Ovary (tissue), 9 donors: ENCODE results near the gene KEAP1. TPM values are rescaled to one million over a fixed set of nuclear protein-coding genes. Genes with fewer than 3 reads are reported as not detected.
A peak's percentile ranks its signal among the peaks of the same experiment; 100 is the strongest.

Experiments
- DNase-seq, 5 donors: peaks; one replicate each; pipeline ENCODE4 v3.0.0-alpha.2; 2019 to 2020
- H3K27ac ChIP-seq, 2 donors: fragments of 200-600 bp; one replicate each; pipeline versions ENCODE4 v1.5.1 to v1.8.0; 2019 to 2022
- H3K27me3 ChIP-seq: fragments of 200-600 bp; one replicate; pipeline ENCODE4 v1.8.0; 2022
- H3K36me3 ChIP-seq: fragments of 200-600 bp; sonication (generic); one replicate; pipeline ENCODE4 v1.5.1; 2019
- H3K4me1 ChIP-seq: one replicate; pipeline ENCODE4 v1.8.1; 2013; ENCODE audit warnings: mild to moderate bottlenecking, moderate library complexity; ENCODE audit not compliant: insufficient read depth
- H3K4me3 ChIP-seq: fragments of 200-600 bp; sonication (generic); one replicate; pipeline ENCODE4 v1.5.1; 2017
- H3K9me3 ChIP-seq, 2 donors: fragments of 200-600 bp in 1 of 2; sonication (generic) in 1 of 2; one replicate each; pipeline versions ENCODE4 v1.5.1 to v1.8.1; 2013 to 2019; ENCODE audit warnings: mild to moderate bottlenecking in 1 of 2, moderate library complexity in 1 of 2
- CTCF ChIP-seq, 3 donors: fragments of 450-650 bp in 2 of 3; fragments of 200-600 bp in 1 of 3; IDR thresholded peaks; one replicate each; pipeline versions ENCODE4 v1.5.1 to v1.8.0; 2016 to 2022; ENCODE audit warnings: antibody characterized with exemption in 3 of 3, mild to moderate bottlenecking in 1 of 3
- EP300 ChIP-seq: sonication (generic); formaldehyde crosslinking; IDR thresholded peaks from one replicate; pipeline ENCODE4 v1.6.1; 2017; ENCODE audit warnings: antibody characterized with exemption
- POLR2A ChIP-seq: fragments of 450-650 bp; IDR thresholded peaks from one replicate; pipeline ENCODE4 v1.6.1; 2017; ENCODE audit warnings: antibody characterized with exemption, mild to moderate bottlenecking, moderate library complexity
- WGBS, 3 donors: extraction: QIAGEN DNeasy Blood & Tissue Kit in 1 of 3; methylation state at CpG; one replicate each; pipeline versions ENCODE4 v1.1.5 to v1.1.7; 2013 to 2017; 5-methylcytosine and 5-hydroxymethylcytosine counted together
- intact Hi-C, 4 donors: fragments of 100-400 bp; cut with DNase I; formaldehyde crosslinking; loops; one replicate each; pipeline versions ENCODE4 v1.11.0 to v1.15.1; 2022 to 2023
- polyA plus RNA-seq, 2 donors: library from polyadenylated mRNA; stranded (reverse); fragments of 200-250 nt in 1 of 2; fragments of 350-450 nt in 1 of 2; fragmentation: Illumina TruSeq in 1 of 2; extraction: RNeasy Lipid Tissue Mini Kit (QIAGEN cat#74804) in 1 of 2; gene quantifications; one replicate each; pipeline ENCODE4 v1.2.3, GENCODE V29; 2013 to 2014
- total RNA-seq, 7 donors: library from RNA; depleted of rRNA in 2 of 7; stranded (reverse); fragments of >200 nt in 2 of 7; fragmentation: NEBNext Ultra II Directional in 3 of 7; extraction: Animal tissue kit (Norgen Biotek cat#: 25700) in 3 of 7; gene quantifications; one replicate each; pipeline versions ENCODE4 v1.1.0 to v1.2.4, GENCODE V29; 2016 to 2023
- donor health status: DM: no; HTN: no; CAD: no; lungs with moderate emphysema.
- donor health status: DM: no; HTN: no; CAD: no.
- donor health status: Bipolar disorder and iron deficiency.
- donor health status: DM: yes; HTN: yes; CAD: no.
- donor health status: DM: no; HTN: no; CAD: no.
- donor health status: DM: yes; HTN: yes; CAD: no.

KEAP1 gene
- total and polyA plus RNA-seq, 9 donors, result 29.6 to 61.7 (median 42.2) TPM

GRCh38 chr19:10478476-10478875 is 24.7 kb downstream of the KEAP1 start:
- DNase-seq, result no peak
- H3K27me3 ChIP-seq, result no peaks in the 10 kb centered on the region
- 18 to 22% (median 20%) methylated on average over 5 of the region's 5 CpGs for WGBS, 3 donors
- H3K4me3 ChIP-seq, result peak overlapping the region; percentile 40
- H3K9me3 ChIP-seq, result no peaks in the 10 kb centered on the region
- TF ChIP-seq CTCF (IDR thresholded peaks at IDR 0.05) (no peak), EP300 (no peak), POLR2A (no peak)
- no peaks in the 10 kb centered on the region for H3K4me1 ChIP-seq
- intact Hi-C loops, result no loop called here
- no peak overlapping the region for H3K27ac ChIP-seq
- no peaks in the 10 kb centered on the region for H3K36me3 ChIP-seq

GRCh38 chr19:10474962-10475451 is 28.1 kb downstream of the KEAP1 start:
- Histone ChIP-seq H3K4me3 (no peak overlapping the region), H3K27me3 (no peaks in the 10 kb centered on the region), H3K27ac (no peak overlapping the region), H3K36me3 (no peaks in the 10 kb centered on the region), H3K4me1 (no peaks in the 10 kb centered on the region), H3K9me3 (no peaks in the 10 kb centered on the region)
- intact Hi-C loops, result no loop called here
- no peak for DNase-seq
- 67 to 69% (median 68%) methylated on average over 6 of the region's 6 CpGs for WGBS, 3 donors
- TF ChIP-seq POLR2A (no peak), CTCF (IDR thresholded peaks at IDR 0.05) (no peak), EP300 (no peak)

GRCh38 chr19:10473192-10473591 is 30.0 kb downstream of the KEAP1 start:
- no peaks in the 10 kb centered on the region for H3K9me3 ChIP-seq
- H3K4me1 ChIP-seq, result no peaks in the 10 kb centered on the region
- no peak for TF ChIP-seq CTCF (IDR thresholded peaks at IDR 0.05)
- no peak for TF ChIP-seq EP300
- TF ChIP-seq POLR2A, result no peak
- WGBS, 3 donors, result 29 to 48% (median 42%) methylated on average over 5 of the region's 5 CpGs
- H3K4me3 ChIP-seq, result no peak overlapping the region
- intact Hi-C loops, result no loop called here
- H3K36me3 ChIP-seq, result no peaks in the 10 kb centered on the region
- DNase-seq, result no peak
- H3K27me3 ChIP-seq, result no peaks in the 10 kb centered on the region
- no peak overlapping the region for H3K27ac ChIP-seq

- Histone ChIP-seq H3K4me3 (no peak overlapping the region), H3K27ac (no peak overlapping the region), H3K4me1 (no peaks in the 10 kb centered on the region), H3K36me3 (no peaks in the 10 kb centered on the region), H3K9me3 (no peaks in the 10 kb centered on the region), H3K27me3 (no peaks in the 10 kb centered on the region)
- DNase-seq, result no peak
- no peak for TF ChIP-seq POLR2A
- 21 to 42% (median 32%) methylated on average over 6 of the region's 6 CpGs for WGBS, 3 donors
- intact Hi-C loops, result no loop called here
Measured at GRCh38 chr19:10471909-10472308, 31.2 kb downstream of the KEAP1 start.

GRCh38 chr19:10468133-10468532 is 35.0 kb downstream of the KEAP1 start:
- no peak for TF ChIP-seq POLR2A
- TF ChIP-seq EP300, result no peak
- TF ChIP-seq CTCF (IDR thresholded peaks at IDR 0.05), result no peak
- no peak for DNase-seq
- H3K4me3 ChIP-seq, result no peak overlapping the region
- H3K27ac ChIP-seq, result no peak overlapping the region
- H3K27me3 ChIP-seq, result no peaks in the 10 kb centered on the region
- H3K4me1 ChIP-seq, result no peaks in the 10 kb centered on the region
- 71 to 77% (median 74%) methylated on average over 12 of the region's 12 CpGs for WGBS, 3 donors
- H3K9me3 ChIP-seq, result no peaks in the 10 kb centered on the region
- intact Hi-C loops, result no loop called here
- H3K36me3 ChIP-seq, result no peaks in the 10 kb centered on the region
